PC-3 (cell line): Measurements from ENCODE around the gene FN3KRP. TPM values are rescaled to one million over a fixed set of nuclear protein-coding genes. Genes with fewer than 3 reads are reported as not detected.

Experiments used
- ATAC-seq: fragments of 200-7000 bp; cut with Tn5 transposase; 2 replicates; pipeline ENCODE4 v1.9.1; 2020; ENCODE audit warnings: mild to moderate bottlenecking, moderate library complexity
- BruUV-seq: library from RNA; stranded (reverse); fragments of 400-500 nt; replicated peaks from 2 replicates; lab custom pipeline; 2021; lab: Mats Ljungman, UMichigan
- CTCF ChIA-PET: fragments of 300-600 bp; sonication (Branson Sonifier 250); formaldehyde crosslinking; loops from one replicate; lab custom pipeline; 2022; ENCODE audit warnings: antibody characterized with exemption; lab: Charles Lee
- POLR2A ChIA-PET: fragments of 300-600 bp; sonication (Branson Sonifier 250); formaldehyde crosslinking; loops from one replicate; lab custom pipeline; 2022; ENCODE audit warnings: antibody characterized with exemption; ENCODE audit not compliant: unreplicated experiment; lab: Charles Lee
- DNase-seq: peaks from one replicate; pipeline ENCODE4 v3.0.0-alpha.2; 2015
- H2AFZ ChIP-seq: fragments of 300-600 bp; sonication (generic); 2 replicates; pipeline ENCODE4 v1.6.0; 2016; ENCODE audit warnings: antibody characterized with exemption, low read length
- H3F3A ChIP-seq: fragments of 300-600 bp; sonication (generic); one replicate; pipeline ENCODE4 v1.6.0; 2017; ENCODE audit warnings: antibody characterized with exemption, low read length, control low read depth, mild to moderate bottlenecking; ENCODE audit not compliant: unreplicated experiment
- H3K27ac ChIP-seq: fragments of 300-600 bp; sonication (generic); 2 replicates; pipeline ENCODE4 v1.5.1; 2016; ENCODE audit warnings: mild to moderate bottlenecking, low read length
- H3K27me3 ChIP-seq: fragments of 300-600 bp; sonication (generic); 2 replicates; pipeline ENCODE4 v1.6.1; 2016; ENCODE audit warnings: low read length, mixed read lengths
- H3K36me3 ChIP-seq: fragments of 300-600 bp; sonication (generic); 2 replicates; pipeline ENCODE4 v1.6.1; 2016; ENCODE audit warnings: low read depth, mixed run types, low read length, mixed read lengths
- H3K4me1 ChIP-seq: fragments of 300-600 bp; sonication (generic); 2 replicates; pipeline ENCODE4 v1.5.1; 2016; ENCODE audit warnings: low read length; ENCODE audit not compliant: insufficient read depth
- H3K4me2 ChIP-seq: fragments of 300-600 bp; sonication (generic); 2 replicates; pipeline ENCODE4 v1.6.0; 2016; ENCODE audit warnings: low read length
- H3K4me3 ChIP-seq: fragments of 300-600 bp; sonication (generic); 2 replicates; pipeline ENCODE4 v1.5.1; 2016; ENCODE audit warnings: mild to moderate bottlenecking, low read length, mixed read lengths
- H3K79me2 ChIP-seq: fragments of 300-600 bp; sonication (generic); 2 replicates; pipeline ENCODE4 v1.6.1; 2017; ENCODE audit warnings: low read length, mixed read lengths
- H3K9ac ChIP-seq: fragments of 300-600 bp; sonication (generic); 2 replicates; pipeline ENCODE4 v1.6.0; 2016; ENCODE audit warnings: mild to moderate bottlenecking, low read length
- H3K9me2 ChIP-seq: fragments of 300-600 bp; sonication (generic); replicated peaks from 2 replicates; pipeline ENCODE4 v1.6.1; 2016; ENCODE audit warnings: mixed run types, low read length, mixed read lengths
- H3K9me3 ChIP-seq: fragments of 300-600 bp; sonication (generic); 2 replicates; pipeline ENCODE4 v1.6.1; 2016; ENCODE audit warnings: low read length, mixed read lengths
- H4K20me1 ChIP-seq: fragments of 300-600 bp; sonication (generic); 2 replicates; pipeline ENCODE4 v1.6.1; 2016; ENCODE audit warnings: low read length, mixed read lengths
- EZH2 ChIP-seq: fragments of 300-600 bp; sonication (generic); IDR thresholded peaks from one replicate; pipeline ENCODE4 v1.6.1; 2017; ENCODE audit warnings: antibody characterized with exemption, mild to moderate bottlenecking, low read length; ENCODE audit not compliant: unreplicated experiment
- EZH2phosphoT487 ChIP-seq: fragments of 300-600 bp; sonication (generic); IDR thresholded peaks from 2 replicates; pipeline ENCODE4 v1.6.1; 2018; ENCODE audit warnings: mild to moderate bottlenecking, antibody characterized with exemption, low read length, borderline replicate concordance
- intact Hi-C: fragments of 100-400 bp; cut with micrococcal nuclease; formaldehyde crosslinking; loops from 2 replicates; pipeline ENCODE4 v1.9.0; 2023
- total RNA-seq: library from RNA; depleted of rRNA; stranded (reverse); fragments of >200 nt; gene quantifications from 2 replicates; pipeline ENCODE4 v1.2.3, GENCODE V29; 2014
- TF ChIP-seq, protein P1 (sequence below): fragments of 300-600 bp; sonication (generic); conservative IDR thresholded peaks from 2 replicates; pipeline ENCODE4 v1.5.1; 2017; ENCODE audit warnings: antibody characterized with exemption, low read depth, mild to moderate bottlenecking, low read length

FN3KRP gene
- total RNA-seq, 1 experiment from 2014 or later = 37.4 TPM

- no TSS peak for BruUV-seq
- Histone ChIP-seq H3K9me3 (no peaks in the 10 kb centered on the region), H4K20me1 (no peaks in the 10 kb centered on the region), H3K36me3 (no peaks in the 10 kb centered on the region; the same call in 1 of the 2 replicates), H3K4me2 (peak overlapping the region; percentile 84), H3K4me1 (peaks cover 5% of the 10 kb centered on the region; the same call in 1 of the 2 replicates), H3K27ac (no peak overlapping the region), H3K79me2 (no peaks in the 10 kb centered on the region), H3K27me3 (no peaks in the 10 kb centered on the region), H3F3A (no peaks in the 10 kb centered on the region), H3K4me3 (peak overlapping the region; percentile 69), H2AFZ (peak overlapping the region; percentile 30; the same call in 1 of the 2 replicates), H3K9ac (peak overlapping the region; percentile 37; the same call in 1 of the 2 replicates), H3K9me2 (no peaks in the 10 kb centered on the region)
- ChIA-PET POLR2A (no interaction called here), CTCF (no interaction called here)
- DNase-seq = no peak
- ATAC-seq = no peak
- intact Hi-C loops = loop anchor here (1.0 kb wide), 1 partner anchor 19 kb away; the partner anchor contains the start of gene FN3KRP
- TF ChIP-seq EZH2 = no peak
- no peak for TF ChIP-seq EZH2phosphoT487
- TF ChIP-seq, protein P1, sequence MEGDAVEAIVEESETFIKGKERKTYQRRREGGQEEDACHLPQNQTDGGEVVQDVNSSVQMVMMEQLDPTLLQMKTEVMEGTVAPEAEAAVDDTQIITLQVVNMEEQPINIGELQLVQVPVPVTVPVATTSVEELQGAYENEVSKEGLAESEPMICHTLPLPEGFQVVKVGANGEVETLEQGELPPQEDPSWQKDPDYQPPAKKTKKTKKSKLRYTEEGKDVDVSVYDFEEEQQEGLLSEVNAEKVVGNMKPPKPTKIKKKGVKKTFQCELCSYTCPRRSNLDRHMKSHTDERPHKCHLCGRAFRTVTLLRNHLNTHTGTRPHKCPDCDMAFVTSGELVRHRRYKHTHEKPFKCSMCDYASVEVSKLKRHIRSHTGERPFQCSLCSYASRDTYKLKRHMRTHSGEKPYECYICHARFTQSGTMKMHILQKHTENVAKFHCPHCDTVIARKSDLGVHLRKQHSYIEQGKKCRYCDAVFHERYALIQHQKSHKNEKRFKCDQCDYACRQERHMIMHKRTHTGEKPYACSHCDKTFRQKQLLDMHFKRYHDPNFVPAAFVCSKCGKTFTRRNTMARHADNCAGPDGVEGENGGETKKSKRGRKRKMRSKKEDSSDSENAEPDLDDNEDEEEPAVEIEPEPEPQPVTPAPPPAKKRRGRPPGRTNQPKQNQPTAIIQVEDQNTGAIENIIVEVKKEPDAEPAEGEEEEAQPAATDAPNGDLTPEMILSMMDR = no peak
These were observed 18.8 kb upstream of the FN3KRP start for GRCh38 chr17:82697808-82698064.

- Histone ChIP-seq H3K4me3 (peak within 1 kb of the TSS; percentile 88), H3K9me3 (no peaks in the 10 kb centered on the region), H3K79me2 (no peaks in the 10 kb centered on the region), H3K9me2 (no peaks in the 10 kb centered on the region), H3K27ac (no peak within 1 kb of the TSS), H3K27me3 (no peaks in the 10 kb centered on the region), H4K20me1 (no peaks in the 10 kb centered on the region), H3K9ac (peak within 1 kb of the TSS; percentile 44; the same call in 1 of the 2 replicates), H3K4me1 (peaks cover 5% of the 10 kb centered on the region; the same call in 1 of the 2 replicates), H3F3A (no peaks in the 10 kb centered on the region), H2AFZ (peak within 1 kb of the TSS; percentile 99), H3K4me2 (peak within 1 kb of the TSS; percentile 99), H3K36me3 (no peaks in the 10 kb centered on the region; the same call in 1 of the 2 replicates)
- TF ChIP-seq EZH2 (no peak), EZH2phosphoT487 (no peak)
- TF ChIP-seq, protein P1 = no peak
- ATAC-seq (peak; percentile 96), DNase-seq (peak; percentile 98)
- no TSS peak for BruUV-seq
- intact Hi-C loops = loop anchor here (1.0 kb wide), 1 partner anchor 18 kb away; the partner anchor contains the start of gene FN3KRP
- ChIA-PET POLR2A (interaction anchor here (0.5 kb wide), 1 partner anchor 16 kb away, joined by 4 read pairs; no protein-coding TSS in a partner anchor), CTCF (no interaction called here)
These were observed 18.2 kb upstream of the FN3KRP start, which contains the start of gene RAB40B for GRCh38 chr17:82698065-82698973. Gene RAB40B, minus strand, starts transcription at chr17:82698698. Its CDS starts 102 bp downstream, at chr17:82698596.
